ENCODE measurements around the gene SNRNP48. TPM values are rescaled to one million over a fixed set of nuclear protein-coding genes. Genes with fewer than 3 reads are reported as not detected.

SNRNP48 gene
- total RNA-seq, 1 experiment from 2014 or later, result 16.1 TPM

- H3K9me3 Mint-ChIP-seq (ENCODE audit: low read depth, unreplicated experiment), result no peaks in the 10 kb centered on the region
- H3K27me3 Mint-ChIP-seq (ENCODE audit: unreplicated experiment), result no peaks in the 10 kb centered on the region
- no peak for DNase-seq
- CTCF ChIA-PET, result no interaction called here
- peaks cover 26% of the 10 kb centered on the region for H3K36me3 Mint-ChIP-seq (ENCODE audit: insufficient read depth, unreplicated experiment)
- H3K27ac Mint-ChIP-seq (ENCODE audit: unreplicated experiment), result no peak overlapping the region
- peaks cover under 1% of the 10 kb centered on the region for H3K4me1 Mint-ChIP-seq (ENCODE audit: low read depth, unreplicated experiment)
- intact Hi-C loops (cut with micrococcal nuclease; ENCODE audit: unreplicated experiment), result no loop called here
- H3K4me3 Mint-ChIP-seq (ENCODE audit: low read depth, unreplicated experiment), result no peak overlapping the region
- TF ChIP-seq CTCF (IDR thresholded peaks at IDR 0.05; ENCODE audit: unreplicated experiment), result no peak
- no TSS peak for BruUV-seq (replicated peaks)
Measured at GRCh38 chr6:7566617-7567173, 23.3 kb upstream of the SNRNP48 start.

- Mint-ChIP-seq H3K9me3 (ENCODE audit: low read depth, unreplicated experiment) (no peaks in the 10 kb centered on the region), H3K36me3 (ENCODE audit: insufficient read depth, unreplicated experiment) (peaks cover 24% of the 10 kb centered on the region), H3K27ac (ENCODE audit: unreplicated experiment) (no peak overlapping the region), H3K27me3 (ENCODE audit: unreplicated experiment) (no peaks in the 10 kb centered on the region), H3K4me1 (ENCODE audit: low read depth, unreplicated experiment) (no peaks in the 10 kb centered on the region), H3K4me3 (ENCODE audit: low read depth, unreplicated experiment) (no peak overlapping the region)
- BruUV-seq (replicated peaks), result no TSS peak
- CTCF ChIA-PET, result no interaction called here
- intact Hi-C loops (cut with micrococcal nuclease; ENCODE audit: unreplicated experiment), result no loop called here
- no peak for TF ChIP-seq CTCF (IDR thresholded peaks at IDR 0.05; ENCODE audit: unreplicated experiment)
- no peak for DNase-seq
Measured at GRCh38 chr6:7568021-7568420, 22.0 kb upstream of the SNRNP48 start.

GRCh38 chr6:7569082-7569481, 20.9 kb upstream of the SNRNP48 start:
- no peaks in the 10 kb centered on the region for H3K4me1 Mint-ChIP-seq (ENCODE audit: low read depth, unreplicated experiment)
- H3K4me3 Mint-ChIP-seq (ENCODE audit: low read depth, unreplicated experiment), result no peak overlapping the region
- CTCF ChIA-PET, result no interaction called here
- TF ChIP-seq CTCF (IDR thresholded peaks at IDR 0.05; ENCODE audit: unreplicated experiment), result no peak
- no peaks in the 10 kb centered on the region for H3K9me3 Mint-ChIP-seq (ENCODE audit: low read depth, unreplicated experiment)
- peaks cover 17% of the 10 kb centered on the region for H3K36me3 Mint-ChIP-seq (ENCODE audit: insufficient read depth, unreplicated experiment)
- H3K27ac Mint-ChIP-seq (ENCODE audit: unreplicated experiment), result no peak overlapping the region
- no peaks in the 10 kb centered on the region for H3K27me3 Mint-ChIP-seq (ENCODE audit: unreplicated experiment)
- no peak for DNase-seq
- intact Hi-C loops (cut with micrococcal nuclease; ENCODE audit: unreplicated experiment), result no loop called here
- BruUV-seq (replicated peaks), result no TSS peak

GRCh38 chr6:7572213-7572943, 17.6 kb upstream of the SNRNP48 start:
- Mint-ChIP-seq H3K9me3 (ENCODE audit: low read depth, unreplicated experiment) (no peaks in the 10 kb centered on the region), H3K4me1 (ENCODE audit: low read depth, unreplicated experiment) (no peaks in the 10 kb centered on the region), H3K27ac (ENCODE audit: unreplicated experiment) (no peak overlapping the region), H3K36me3 (ENCODE audit: insufficient read depth, unreplicated experiment) (peaks cover 12% of the 10 kb centered on the region), H3K27me3 (ENCODE audit: unreplicated experiment) (no peaks in the 10 kb centered on the region), H3K4me3 (ENCODE audit: low read depth, unreplicated experiment) (no peak overlapping the region)
- intact Hi-C loops (cut with micrococcal nuclease; ENCODE audit: unreplicated experiment), result no loop called here
- TF ChIP-seq CTCF (IDR thresholded peaks at IDR 0.05; ENCODE audit: unreplicated experiment), result no peak
- no TSS peak for BruUV-seq (replicated peaks)
- DNase-seq, result no peak
- CTCF ChIA-PET, result no interaction called here

All from Calu3 (cell line).